Endothelial cell of umbilical vein (primary cell): ENCODE data around the gene RBM44. TPM values are rescaled to one million over a fixed set of nuclear protein-coding genes. Genes with fewer than 3 reads are reported as not detected.

Experiments used
- BruUV-seq: library from RNA; stranded (reverse); fragments of 400-500 nt; replicated peaks from 2 replicates; lab custom pipeline; 2021; lab: Mats Ljungman, UMichigan
- CTCF ChIA-PET: fragments of 300-600, 350-600 bp; sonication (Branson Sonifier 250); formaldehyde crosslinking; loops from one replicate; lab custom pipeline; 2021; ENCODE audit warnings: antibody characterized with exemption, inconsistent platforms; lab: Charles Lee
- POLR2A ChIA-PET: fragments of 300-600, 350-600 bp; sonication (Branson Sonifier 250); formaldehyde crosslinking; loops from one replicate; lab custom pipeline; 2021; ENCODE audit warnings: antibody characterized with exemption, inconsistent platforms; lab: Charles Lee
- DNase-seq: peaks from one replicate; pipeline ENCODE4 v3.0.0-alpha.2; 2011; ENCODE audit warnings: low read depth, low spot score
- FAIRE-seq: peaks from 2 replicates; lab custom pipeline; 2011; peaks lifted over from hg19 to GRCh38; lab: Jason Lieb, UNC
- H2AFZ ChIP-seq: 2 replicates; pipeline ENCODE4 v1.6.0; 2012; ENCODE audit warnings: low read depth, low read length, control low read depth, inconsistent platforms
- H3K27ac ChIP-seq: 2 replicates; pipeline ENCODE4 v1.5.1; 2011; ENCODE audit warnings: low read depth, mild to moderate bottlenecking, control low read depth, low read length, moderate library complexity; ENCODE audit not compliant: insufficient read depth
- H3K27me3 ChIP-seq, 2 experiments: 2 replicates each; pipeline versions ENCODE4 v1.6.0 to v1.6.1; 2011; ENCODE audit warnings: low read length in 2 of 2, mixed read lengths in 1 of 2; ENCODE audit not compliant: control insufficient read depth in 2 of 2, insufficient read depth in 2 of 2
- H3K36me3 ChIP-seq, 2 experiments: 2 replicates in 1 of 2; 3 replicates in 1 of 2; pipeline ENCODE4 v1.5.1; 2011; ENCODE audit warnings: low read length in 2 of 2, mild to moderate bottlenecking in 1 of 2, moderate library complexity in 1 of 2; ENCODE audit not compliant: control insufficient read depth in 2 of 2, insufficient read depth in 2 of 2; ENCODE audit errors: extremely low read depth in 1 of 2
- H3K4me1 ChIP-seq: 3 replicates; pipeline ENCODE4 v1.5.1; 2011; ENCODE audit warnings: mild to moderate bottlenecking, low read length; ENCODE audit not compliant: control insufficient read depth, insufficient read depth; ENCODE audit errors: extremely low read depth
- H3K4me2 ChIP-seq: 2 replicates; pipeline ENCODE4 v1.6.1; 2011; ENCODE audit warnings: low read length, control low read depth, mixed read lengths; ENCODE audit not compliant: insufficient read depth
- H3K4me3 ChIP-seq, 3 experiments: fragments of 200-600 bp in 1 of 3; sonication (generic), shearing (Covaris generic) in 1 of 3; replicated peaks in 1 of 3; 2 replicates each; pipeline ENCODE4 v1.5.1; 2011 to 2016; ENCODE audit warnings: control low read depth in 3 of 3, low read length in 3 of 3, mild to moderate bottlenecking in 2 of 3, inconsistent platforms in 1 of 3, low read depth in 1 of 3, moderate library complexity in 1 of 3; ENCODE audit not compliant: insufficient read depth in 1 of 3
- H3K79me2 ChIP-seq: 2 replicates; pipeline ENCODE4 v1.6.0; 2012; ENCODE audit warnings: low read length, inconsistent platforms; ENCODE audit not compliant: control insufficient read depth, insufficient read depth
- H3K9ac ChIP-seq: replicated peaks from 2 replicates; pipeline ENCODE3; 2011; ENCODE audit warnings: low read length, control low read depth; ENCODE audit not compliant: insufficient read depth; ENCODE audit errors: extremely low read depth
- H3K9me1 ChIP-seq: replicated peaks from 3 replicates; pipeline ENCODE4 v1.6.0; 2011; ENCODE audit warnings: mild to moderate bottlenecking, low read length; ENCODE audit not compliant: control insufficient read depth, insufficient read depth; ENCODE audit errors: extremely low read depth
- H3K9me3 ChIP-seq: replicated peaks from 2 replicates; pipeline ENCODE4 v1.5.1; 2012; ENCODE audit warnings: low read length, inconsistent platforms; ENCODE audit not compliant: control insufficient read depth, insufficient read depth
- H4K20me1 ChIP-seq: replicated peaks from 2 replicates; pipeline ENCODE3; 2011; ENCODE audit warnings: mild to moderate bottlenecking, low read length; ENCODE audit not compliant: control insufficient read depth, insufficient read depth; ENCODE audit errors: extremely low read depth
- CTCF ChIP-seq, 2 donors: IDR thresholded peaks; 1 replicate in 1 of 2; 2 replicates in 1 of 2; pipeline ENCODE4 v1.5.1; 2011; ENCODE audit warnings: low read length in 2 of 2, mild to moderate bottlenecking in 2 of 2, moderate library complexity in 2 of 2, control low read depth in 1 of 2, inconsistent platforms in 1 of 2, low read depth in 1 of 2; ENCODE audit not compliant: insufficient read depth in 1 of 2; ENCODE audit errors: extremely low read depth in 1 of 2
- EZH2 ChIP-seq: IDR thresholded peaks from 2 replicates; pipeline ENCODE4 v1.6.1; 2012; ENCODE audit warnings: borderline replicate concordance, low read depth, mild to moderate bottlenecking, moderate library complexity, low read length, inconsistent platforms; ENCODE audit not compliant: severe bottlenecking
- GATA2 ChIP-seq: IDR thresholded peaks from 2 replicates; pipeline ENCODE4 v1.7.0; 2011; ENCODE audit warnings: low read depth, mild to moderate bottlenecking, moderate library complexity, mixed read lengths, low read length; ENCODE audit not compliant: insufficient read length, insufficient read depth
- JUN ChIP-seq: IDR thresholded peaks from 2 replicates; pipeline ENCODE4 v1.6.1; 2011; ENCODE audit warnings: borderline replicate concordance, low read depth; ENCODE audit not compliant: insufficient read length, insufficient read depth
- MAX ChIP-seq: IDR thresholded peaks from 2 replicates; pipeline ENCODE4 v1.6.1; 2011; ENCODE audit not compliant: insufficient read depth, insufficient read length
- POLR2A ChIP-seq: IDR thresholded peaks from 2 replicates; pipeline ENCODE4 v1.6.1; 2012; ENCODE audit warnings: low read depth, mild to moderate bottlenecking, control low read depth, low read length
- dilution Hi-C: fragments of 300-500 bp; cut with MboI; formaldehyde crosslinking; loops from one replicate; pipeline ENCODE4 v1.15.0; 2019; ENCODE audit warnings: low sequenced_read_pairs; ENCODE audit not compliant: extremely low pct_ligation_motif_present
- intact Hi-C: fragments of 100-400 bp; cut with micrococcal nuclease; formaldehyde crosslinking; loops from one replicate; pipeline ENCODE4 v1.10.0; 2022
- polyA plus RNA-seq, 4 experiments: library from polyadenylated mRNA; depleted of rRNA in 3 of 4; stranded (reverse) in 3 of 4; unstranded in 1 of 4; fragments of >200 nt; gene quantifications; 2 replicates each; pipeline versions ENCODE4 v1.2.1 to v1.2.3, GENCODE V29; 2011 to 2012; ENCODE audit warnings: missing spikeins in 1 of 4
- total RNA-seq: library from RNA; stranded (reverse); gene quantifications from 2 replicates; pipeline ENCODE4 v1.2.3, GENCODE V29; 2021

Gene RBM44
- total and polyA plus RNA-seq, 2 donors (not counting 3 experiments of a cell fraction or from before 2014, with no cell fraction given), result 0.14 to 0.53 TPM

- no peak overlapping the region for H3K27ac ChIP-seq
- dilution Hi-C loops (no loop called here), intact Hi-C loops (no loop called here)
- H3K36me3 ChIP-seq, result no peaks in the 10 kb centered on the region
- no peaks in the 10 kb centered on the region for H3K9me1 ChIP-seq
- DNase-seq (no peak), FAIRE-seq (no peak)
- H3K9me3 ChIP-seq, result no peaks in the 10 kb centered on the region
- no peaks in the 10 kb centered on the region for H3K27me3 ChIP-seq
- BruUV-seq, result no TSS peak
- no peak overlapping the region for H3K9ac ChIP-seq
- peaks cover 5% of the 10 kb centered on the region for H3K4me1 ChIP-seq
- ChIA-PET POLR2A (no interaction called here), CTCF (no interaction called here)
- no peak for TF ChIP-seq CTCF (IDR thresholded peaks at IDR 0.05; ENCODE audit: extremely low read depth in 1 of 2, insufficient read depth in 1 of 2, low read depth in 1 of 2, low read length in 2 of 2)
- H3K4me3 ChIP-seq, result no peak overlapping the region
- no peak overlapping the region for H3K4me2 ChIP-seq
- no peaks in the 10 kb centered on the region for H3K79me2 ChIP-seq
- H2AFZ ChIP-seq, result no peak overlapping the region
- no peaks in the 10 kb centered on the region for H4K20me1 ChIP-seq
These were observed 71.5 kb downstream of the RBM44 start for GRCh38 chr2:237870126-237870525.

- H3K4me1 ChIP-seq, result peaks cover 5% of the 10 kb centered on the region
- BruUV-seq, result no TSS peak
These were observed 72.4 kb downstream of the RBM44 start for GRCh38 chr2:237870754-237871651.

More at GRCh38 chr2:237870754-237871651, 72.4 kb downstream of the RBM44 start:
- no peak for DNase-seq
- no peaks in the 10 kb centered on the region for H3K36me3 ChIP-seq
- no peaks in the 10 kb centered on the region for H3K9me1 ChIP-seq
- FAIRE-seq, result no peak
- ChIA-PET CTCF (no interaction called here), POLR2A (no interaction called here)
- H3K9ac ChIP-seq, result no peak overlapping the region
- intact Hi-C loops, result no loop called here
- H4K20me1 ChIP-seq, result no peaks in the 10 kb centered on the region
- no peak overlapping the region for H3K27ac ChIP-seq
- TF ChIP-seq JUN (no peak), MAX (no peak), POLR2A (no peak), GATA2 (no peak), EZH2 (no peak)
- H3K4me3 ChIP-seq, result no peak overlapping the region
- H2AFZ ChIP-seq, result no peak overlapping the region
- no peaks in the 10 kb centered on the region for H3K79me2 ChIP-seq
- H3K4me2 ChIP-seq, result no peak overlapping the region
- no peaks in the 10 kb centered on the region for H3K9me3 ChIP-seq
- H3K27me3 ChIP-seq, result no peaks in the 10 kb centered on the region
- dilution Hi-C loops, result no loop called here
